ENCODE measurements around the gene ACKR2. TPM values are rescaled to one million over a fixed set of nuclear protein-coding genes. Genes with fewer than 3 reads are reported as not detected.

Gene ACKR2, protein sequence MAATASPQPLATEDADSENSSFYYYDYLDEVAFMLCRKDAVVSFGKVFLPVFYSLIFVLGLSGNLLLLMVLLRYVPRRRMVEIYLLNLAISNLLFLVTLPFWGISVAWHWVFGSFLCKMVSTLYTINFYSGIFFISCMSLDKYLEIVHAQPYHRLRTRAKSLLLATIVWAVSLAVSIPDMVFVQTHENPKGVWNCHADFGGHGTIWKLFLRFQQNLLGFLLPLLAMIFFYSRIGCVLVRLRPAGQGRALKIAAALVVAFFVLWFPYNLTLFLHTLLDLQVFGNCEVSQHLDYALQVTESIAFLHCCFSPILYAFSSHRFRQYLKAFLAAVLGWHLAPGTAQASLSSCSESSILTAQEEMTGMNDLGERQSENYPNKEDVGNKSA
- total RNA-seq (2014; rRNA removed; shearing (Covaris generic)): not detected in 2 replicates

- no peaks in the 10 kb centered on the region for H3K9me3 ChIP-seq (replicated peaks)
- H3K36me3 ChIP-seq: no peaks in the 10 kb centered on the region
- no peak within 1 kb of the TSS for H3K4me3 ChIP-seq
- no peaks in the 10 kb centered on the region for H3K4me1 ChIP-seq
- DNase-seq: no peak
- no peaks in the 10 kb centered on the region for H3K27me3 ChIP-seq
- H3K27ac ChIP-seq: no peak within 1 kb of the TSS
These were observed at the start of gene ACKR2 for GRCh38 chr3:42809202-42809601. Gene ACKR2, plus strand, starts transcription at chr3:42809445. Its CDS starts 55,058 bp downstream, at chr3:42864503.

DNA sequence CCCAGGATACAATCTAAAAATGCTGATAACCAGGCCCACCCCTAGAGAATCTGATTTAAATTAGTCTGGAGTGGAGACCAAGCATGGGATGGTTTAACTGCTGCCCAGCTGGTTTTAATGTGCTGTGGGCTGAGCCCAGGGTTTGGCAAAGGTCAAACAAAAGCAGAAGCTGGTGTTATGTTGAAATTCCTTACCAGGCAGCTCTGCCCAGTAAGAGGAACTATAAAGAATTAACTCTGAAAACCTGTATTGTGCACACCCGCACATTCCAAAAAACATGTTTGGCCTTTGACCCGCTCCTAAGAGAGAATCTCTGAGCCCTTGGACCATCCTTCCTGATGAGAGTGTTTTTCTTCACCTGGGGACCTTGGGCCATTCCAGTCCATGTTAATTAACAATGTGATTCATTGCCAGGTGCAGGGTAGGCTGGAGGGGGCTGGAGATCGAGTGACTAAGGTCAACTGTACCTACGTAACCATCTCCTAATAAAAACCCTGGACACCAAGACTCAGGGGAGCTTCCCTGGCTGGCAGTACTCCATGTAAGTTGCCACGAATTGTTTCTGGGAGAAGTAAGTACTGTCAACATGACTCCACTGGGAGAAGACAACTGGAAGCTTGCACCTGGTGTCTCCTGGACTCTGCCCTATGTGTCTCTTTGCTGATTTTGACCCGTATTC lies 47.1 kb upstream of the ACKR2 start:
- no peak overlapping the region for H3K4me3 ChIP-seq
- H3K27me3 ChIP-seq: no peaks in the 10 kb centered on the region
- DNase-seq: no peak
- no peaks in the 10 kb centered on the region for H3K4me1 ChIP-seq
- H3K9me3 ChIP-seq (replicated peaks): no peaks in the 10 kb centered on the region
- no peak overlapping the region for H3K27ac ChIP-seq
- no peaks in the 10 kb centered on the region for H3K36me3 ChIP-seq

DNA sequence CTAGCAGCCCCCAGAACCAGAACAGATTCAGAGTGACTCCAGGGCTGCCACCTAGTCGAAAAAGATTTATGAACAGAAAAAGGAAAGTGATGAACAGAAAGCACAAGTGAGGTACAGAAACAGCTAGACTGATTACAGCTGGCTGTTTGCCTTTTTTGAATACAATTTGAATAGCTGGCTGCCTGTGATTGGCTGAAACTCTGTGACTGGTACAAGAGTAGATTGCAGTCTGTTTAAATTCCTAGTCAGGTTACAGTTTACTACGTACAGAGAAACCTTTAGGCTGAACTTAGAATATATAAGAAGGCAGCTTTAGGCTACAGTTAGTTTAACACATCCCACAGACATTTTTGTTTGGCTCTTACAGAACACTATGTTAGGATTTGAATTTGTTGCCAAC lies 46.2 kb upstream of the ACKR2 start:
- Histone ChIP-seq H3K27me3 (no peaks in the 10 kb centered on the region), H3K4me1 (no peaks in the 10 kb centered on the region), H3K4me3 (no peak overlapping the region), H3K36me3 (no peaks in the 10 kb centered on the region), H3K9me3 (replicated peaks) (no peaks in the 10 kb centered on the region), H3K27ac (no peak overlapping the region)
- no peak for DNase-seq

DNA sequence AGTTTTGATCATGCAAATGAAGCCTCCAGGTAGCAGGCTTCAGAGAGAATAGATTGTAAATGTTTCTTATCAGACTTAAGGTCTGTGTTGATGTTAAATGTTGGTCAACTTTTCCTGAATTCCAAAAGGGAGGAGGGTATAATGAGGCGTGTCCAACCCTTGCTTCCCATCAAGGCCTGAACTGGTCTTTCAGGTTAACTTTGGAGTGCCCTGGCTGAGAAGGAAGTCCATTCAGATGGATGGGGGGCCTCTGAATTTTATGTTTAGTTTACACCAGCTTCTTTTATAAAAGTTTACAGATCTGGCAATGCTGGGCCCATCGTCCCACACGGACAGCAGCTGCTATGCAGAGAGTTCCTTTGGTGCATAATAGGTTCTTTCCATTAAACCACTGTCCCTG lies 45.1 kb upstream of the ACKR2 start:
- Histone ChIP-seq H3K36me3 (no peaks in the 10 kb centered on the region), H3K9me3 (replicated peaks) (no peaks in the 10 kb centered on the region), H3K4me1 (no peaks in the 10 kb centered on the region), H3K27me3 (no peaks in the 10 kb centered on the region), H3K4me3 (no peak overlapping the region), H3K27ac (no peak overlapping the region)
- DNase-seq: no peak

- Histone ChIP-seq H3K4me3 (no peak overlapping the region), H3K4me1 (no peaks in the 10 kb centered on the region), H3K9me3 (replicated peaks) (no peaks in the 10 kb centered on the region), H3K27ac (no peak overlapping the region), H3K27me3 (no peaks in the 10 kb centered on the region), H3K36me3 (no peaks in the 10 kb centered on the region)
- no peak for DNase-seq
These were observed 44.5 kb upstream of the ACKR2 start for GRCh38 chr3:42764561-42765295.

GRCh38 chr3:42769477-42770131 lies 39.6 kb upstream of the ACKR2 start:
- no peak for DNase-seq
- no peaks in the 10 kb centered on the region for H3K9me3 ChIP-seq (replicated peaks)
- H3K27me3 ChIP-seq: no peaks in the 10 kb centered on the region
- no peak overlapping the region for H3K4me3 ChIP-seq
- H3K4me1 ChIP-seq: no peaks in the 10 kb centered on the region
- H3K36me3 ChIP-seq: no peaks in the 10 kb centered on the region
- no peak overlapping the region for H3K27ac ChIP-seq

DNA sequence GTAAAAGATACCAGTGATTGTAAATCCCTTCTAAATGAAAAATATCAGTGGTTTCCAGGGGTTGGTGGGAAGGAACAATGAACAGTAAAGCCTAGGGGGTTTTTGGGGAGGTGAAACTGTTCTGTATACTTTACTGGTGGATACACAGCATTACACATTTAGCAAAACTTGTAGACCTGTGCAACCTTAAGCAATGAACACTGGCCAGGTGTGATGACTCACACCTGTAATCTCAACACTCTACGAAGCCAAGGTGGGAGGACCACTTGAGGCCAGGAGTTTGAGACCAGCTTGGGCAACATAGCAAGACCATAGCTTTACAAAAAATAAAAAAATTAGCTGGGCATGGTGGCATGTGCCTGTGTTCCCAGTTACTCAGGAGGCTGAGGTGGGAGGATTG lies 38.0 kb upstream of the ACKR2 start:
- DNase-seq: no peak
- Histone ChIP-seq H3K36me3 (no peaks in the 10 kb centered on the region), H3K4me3 (no peak overlapping the region), H3K4me1 (no peaks in the 10 kb centered on the region), H3K27me3 (no peaks in the 10 kb centered on the region), H3K27ac (no peak overlapping the region), H3K9me3 (replicated peaks) (no peaks in the 10 kb centered on the region)

DNA sequence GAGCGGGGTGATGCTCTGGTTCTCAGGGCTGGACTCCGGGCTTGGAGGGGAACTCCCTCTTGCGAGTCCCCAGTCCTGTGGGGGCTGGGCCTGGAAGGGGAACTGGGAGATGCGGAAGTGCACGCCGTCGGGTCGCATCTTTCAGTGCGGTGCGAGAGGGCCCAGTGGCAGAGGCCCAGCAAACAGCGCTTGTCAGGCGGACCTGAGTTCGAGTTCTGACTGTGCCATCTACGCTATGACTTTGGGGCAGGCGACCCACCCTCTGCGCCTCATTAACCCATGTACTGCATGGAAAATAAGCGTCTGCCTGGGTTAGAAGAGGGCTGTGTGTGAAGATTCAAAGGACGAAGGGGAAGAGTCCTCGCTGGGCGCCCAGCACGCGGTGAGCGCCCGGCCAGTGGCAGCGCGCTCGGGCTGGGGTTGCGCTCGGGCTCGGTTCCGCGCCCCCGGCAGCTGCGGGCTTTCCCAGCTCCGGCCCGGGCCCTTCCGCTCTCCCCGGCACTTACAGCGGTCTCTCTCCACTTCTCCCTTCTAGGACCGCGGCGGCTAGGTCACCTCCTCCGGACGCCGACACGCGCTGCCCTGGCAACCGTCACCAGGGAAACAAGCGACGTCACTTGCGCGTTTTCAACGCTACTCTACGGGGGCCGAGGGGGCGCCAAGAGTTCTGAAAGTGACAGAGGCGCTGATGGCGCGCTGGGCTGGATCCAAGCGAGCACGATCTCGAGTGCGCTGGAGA lies 36.4 kb upstream of the ACKR2 start, which contains the start of gene CCDC13:
Gene CCDC13, minus strand, starts transcription at position 584 of the 739 bp plus-strand sequence. CDS start 14,908 bp downstream, outside the sequence.
- Histone ChIP-seq H3K4me1 (no peaks in the 10 kb centered on the region), H3K9me3 (replicated peaks) (no peaks in the 10 kb centered on the region), H3K27me3 (no peaks in the 10 kb centered on the region), H3K4me3 (peak within 1 kb of the TSS; percentile 58), H3K36me3 (no peaks in the 10 kb centered on the region), H3K27ac (peak within 1 kb of the TSS; percentile 15; the same call in 1 of the 2 replicates)
- DNase-seq: peak; percentile 80 to 82

DNA sequence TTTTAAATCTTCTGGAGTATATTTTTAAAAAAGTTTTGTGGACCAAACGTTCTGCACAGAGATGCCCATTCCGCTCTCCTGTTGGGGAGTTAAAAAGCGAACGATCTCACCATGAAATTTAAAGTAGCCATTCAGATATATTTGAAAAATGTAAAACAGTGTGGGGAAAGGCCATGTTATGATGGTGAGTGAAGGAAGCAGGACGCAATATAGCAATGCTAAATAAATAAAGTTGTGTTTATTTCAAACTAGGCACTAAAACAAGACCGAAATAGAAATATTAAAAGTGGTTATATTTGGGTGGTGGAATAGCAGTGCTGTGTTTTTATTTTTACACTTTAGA lies 35.9 kb upstream of the ACKR2 start:
- H3K4me3 ChIP-seq: peak overlapping the region; percentile 58
- no peak for DNase-seq
- H3K9me3 ChIP-seq (replicated peaks): no peaks in the 10 kb centered on the region
- no peaks in the 10 kb centered on the region for H3K27me3 ChIP-seq
- H3K27ac ChIP-seq: peak overlapping the region; percentile 15; the same call in 1 of the 2 replicates
- no peaks in the 10 kb centered on the region for H3K4me1 ChIP-seq
- H3K36me3 ChIP-seq: no peaks in the 10 kb centered on the region

DNA sequence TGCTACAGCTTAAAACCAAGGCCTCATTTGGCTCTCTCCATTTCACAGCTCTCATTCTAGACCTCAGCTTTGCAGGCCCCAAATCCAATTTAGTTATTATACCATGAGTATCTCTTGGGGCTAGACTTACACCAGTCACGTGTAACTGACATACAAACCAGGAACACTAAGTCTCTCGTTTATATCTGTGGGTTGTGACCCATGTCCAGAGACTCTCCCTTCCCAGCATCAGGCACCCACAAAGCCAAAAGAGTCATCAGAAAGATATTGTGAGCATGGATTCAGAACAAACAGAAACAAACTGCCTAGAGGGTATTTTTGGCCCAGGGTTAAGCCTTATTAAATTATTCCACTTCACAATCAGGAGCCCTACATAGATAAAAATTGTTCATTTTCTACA lies 30.6 kb upstream of the ACKR2 start:
- H3K27me3 ChIP-seq: no peaks in the 10 kb centered on the region
- no peaks in the 10 kb centered on the region for H3K4me1 ChIP-seq
- H3K27ac ChIP-seq: no peak overlapping the region
- H3K9me3 ChIP-seq (replicated peaks): no peaks in the 10 kb centered on the region
- no peaks in the 10 kb centered on the region; the same call in 1 of the 2 replicates for H3K36me3 ChIP-seq
- H3K4me3 ChIP-seq: no peak overlapping the region
- DNase-seq: no peak

- Histone ChIP-seq H3K9me3 (replicated peaks) (no peaks in the 10 kb centered on the region), H3K27me3 (no peaks in the 10 kb centered on the region), H3K4me1 (no peaks in the 10 kb centered on the region), H3K27ac (no peak overlapping the region), H3K36me3 (peaks cover 3% of the 10 kb centered on the region; the same call in 1 of the 2 replicates), H3K4me3 (no peak overlapping the region)
- no peak for DNase-seq
These were observed 28.8 kb upstream of the ACKR2 start for GRCh38 chr3:42780398-42780797.

GRCh38 chr3:42780892-42781700 lies 28.1 kb upstream of the ACKR2 start:
- Histone ChIP-seq H3K4me3 (no peak overlapping the region), H3K9me3 (replicated peaks) (no peaks in the 10 kb centered on the region), H3K4me1 (no peaks in the 10 kb centered on the region), H3K36me3 (peaks cover 5% of the 10 kb centered on the region; the same call in 1 of the 2 replicates), H3K27me3 (no peaks in the 10 kb centered on the region), H3K27ac (no peak overlapping the region)
- peak; percentile 9 to 76 for DNase-seq

DNA sequence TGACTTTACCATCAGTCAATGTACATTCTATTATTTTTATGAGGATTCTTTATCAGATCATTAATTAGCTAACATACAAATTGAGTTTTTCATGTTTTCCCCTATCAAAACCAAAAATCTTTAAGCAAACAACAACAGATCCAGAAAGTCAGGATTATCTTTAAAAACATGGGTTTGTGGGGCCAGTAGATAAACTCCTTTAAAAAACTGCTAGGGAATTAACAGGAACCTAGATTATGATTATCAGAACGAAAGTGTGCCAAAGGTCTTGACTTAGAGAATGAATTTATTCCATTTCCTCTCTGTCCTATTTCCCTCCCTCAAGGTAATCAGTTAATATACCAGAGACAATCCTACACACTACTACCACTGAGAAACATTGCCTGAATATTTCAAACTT lies 23.0 kb upstream of the ACKR2 start:
- H3K27ac ChIP-seq: no peak overlapping the region
- H3K4me3 ChIP-seq: no peak overlapping the region
- no peaks in the 10 kb centered on the region for H3K9me3 ChIP-seq (replicated peaks)
- H3K27me3 ChIP-seq: no peaks in the 10 kb centered on the region
- H3K36me3 ChIP-seq: peaks cover 12% of the 10 kb centered on the region
- no peak for DNase-seq
- no peaks in the 10 kb centered on the region for H3K4me1 ChIP-seq

All from SJCRH30 (cell line).